T-helper 1 cell treated with Interleukin-12 subunit alpha and Interleukin-12 subunit beta and Interleukin-4 antibody, amounts not matched to agents 30 μg/mL and 1 μg/mL, for 36 hours (primary cell): ENCODE data around the gene SEC61A1.

Experiments
- H3K27ac Mint-ChIP-seq: one replicate; pipeline ENCODE4 v1.8.0; 2021; ENCODE audit warnings: mild to moderate bottlenecking, mixed read lengths
- H3K27me3 Mint-ChIP-seq: one replicate; pipeline ENCODE4 v1.8.0; 2021; ENCODE audit warnings: low read depth, mixed read lengths
- H3K36me3 Mint-ChIP-seq: one replicate; pipeline ENCODE4 v1.8.0; 2021; ENCODE audit warnings: low read depth, mixed read lengths
- H3K4me1 Mint-ChIP-seq: one replicate; pipeline ENCODE4 v1.8.0; 2021; ENCODE audit warnings: low read depth, mixed read lengths
- H3K4me3 Mint-ChIP-seq: one replicate; pipeline ENCODE4 v1.8.0; 2021; ENCODE audit warnings: mild to moderate bottlenecking, moderate library complexity, mixed read lengths
- H3K9me3 Mint-ChIP-seq: one replicate; pipeline ENCODE4 v1.8.0; 2021; ENCODE audit warnings: mixed read lengths

The SEC61A1 gene

DNA sequence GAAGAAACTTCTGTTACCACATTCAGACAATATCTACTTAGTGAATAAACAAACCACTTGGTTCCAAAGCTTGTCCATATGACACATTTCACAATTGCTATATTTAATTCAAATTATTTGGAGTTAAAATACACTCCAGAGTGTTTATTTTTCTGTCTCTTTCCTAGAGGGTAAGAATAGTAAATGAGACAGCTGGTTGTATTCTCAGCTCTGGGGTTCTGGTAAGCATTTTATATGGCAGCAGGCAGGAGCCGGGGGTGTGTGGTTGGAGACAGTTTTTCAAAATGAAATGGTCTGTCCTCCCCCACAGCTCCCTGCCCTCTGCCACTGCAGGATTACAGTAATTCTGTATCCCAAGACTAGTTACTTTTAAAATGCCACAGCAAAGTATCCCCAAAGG is 10.9 kb upstream of the SEC61A1 start:
- Mint-ChIP-seq H3K4me3 (no peak overlapping the region), H3K27me3 (peaks cover 36% of the 10 kb centered on the region), H3K27ac (no peak overlapping the region), H3K36me3 (no peaks in the 10 kb centered on the region), H3K4me1 (no peaks in the 10 kb centered on the region), H3K9me3 (no peaks in the 10 kb centered on the region)

DNA sequence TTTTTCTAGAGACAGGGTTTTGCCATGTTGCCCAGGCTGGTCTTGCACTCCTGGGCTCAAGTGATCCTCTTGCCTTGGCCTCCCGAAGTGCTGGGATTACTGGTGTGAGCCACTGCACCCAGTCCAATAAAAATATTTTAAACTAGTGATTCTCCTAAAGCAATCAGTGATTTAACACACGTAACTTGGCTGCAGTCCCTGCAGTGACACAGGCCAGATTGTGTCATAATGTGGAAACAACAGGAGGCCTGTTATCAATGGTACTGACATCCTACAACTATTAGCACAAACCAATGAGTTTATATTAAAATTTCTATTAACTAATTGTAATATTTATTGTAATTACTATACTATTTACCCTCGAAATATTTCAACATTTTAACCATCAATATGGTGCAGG is 1.6 kb upstream of the SEC61A1 start:
- peaks cover 29% of the 10 kb centered on the region for H3K36me3 Mint-ChIP-seq
- no peak overlapping the region for H3K27ac Mint-ChIP-seq
- H3K4me3 Mint-ChIP-seq: no peak overlapping the region
- H3K4me1 Mint-ChIP-seq: peaks cover 35% of the 10 kb centered on the region
- peaks cover 26% of the 10 kb centered on the region for H3K27me3 Mint-ChIP-seq
- no peaks in the 10 kb centered on the region for H3K9me3 Mint-ChIP-seq

DNA sequence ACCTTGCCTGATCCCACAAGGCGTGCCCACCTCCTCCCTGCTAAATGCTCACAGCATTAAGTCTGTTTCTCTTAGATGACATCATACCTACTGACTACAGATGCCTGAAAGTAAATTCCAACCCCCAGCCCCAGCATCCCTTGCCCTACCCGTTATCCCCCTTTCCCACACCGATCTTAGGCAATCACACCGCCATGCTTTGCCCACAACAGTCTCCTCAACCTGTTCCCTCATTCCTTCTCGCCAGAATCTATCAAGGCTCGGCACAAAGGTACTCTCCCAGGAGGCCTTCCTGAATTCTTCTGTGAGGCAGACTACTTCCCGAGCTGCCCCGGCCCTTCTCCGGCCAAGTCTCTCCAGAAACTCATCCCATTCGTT is 789 bp upstream of the SEC61A1 start:
- Mint-ChIP-seq H3K9me3 (no peaks in the 10 kb centered on the region), H3K27me3 (peaks cover 19% of the 10 kb centered on the region), H3K27ac (peak overlapping the region; percentile 89), H3K4me3 (peak overlapping the region; percentile 91), H3K36me3 (peaks cover 31% of the 10 kb centered on the region), H3K4me1 (peaks cover 37% of the 10 kb centered on the region)

DNA sequence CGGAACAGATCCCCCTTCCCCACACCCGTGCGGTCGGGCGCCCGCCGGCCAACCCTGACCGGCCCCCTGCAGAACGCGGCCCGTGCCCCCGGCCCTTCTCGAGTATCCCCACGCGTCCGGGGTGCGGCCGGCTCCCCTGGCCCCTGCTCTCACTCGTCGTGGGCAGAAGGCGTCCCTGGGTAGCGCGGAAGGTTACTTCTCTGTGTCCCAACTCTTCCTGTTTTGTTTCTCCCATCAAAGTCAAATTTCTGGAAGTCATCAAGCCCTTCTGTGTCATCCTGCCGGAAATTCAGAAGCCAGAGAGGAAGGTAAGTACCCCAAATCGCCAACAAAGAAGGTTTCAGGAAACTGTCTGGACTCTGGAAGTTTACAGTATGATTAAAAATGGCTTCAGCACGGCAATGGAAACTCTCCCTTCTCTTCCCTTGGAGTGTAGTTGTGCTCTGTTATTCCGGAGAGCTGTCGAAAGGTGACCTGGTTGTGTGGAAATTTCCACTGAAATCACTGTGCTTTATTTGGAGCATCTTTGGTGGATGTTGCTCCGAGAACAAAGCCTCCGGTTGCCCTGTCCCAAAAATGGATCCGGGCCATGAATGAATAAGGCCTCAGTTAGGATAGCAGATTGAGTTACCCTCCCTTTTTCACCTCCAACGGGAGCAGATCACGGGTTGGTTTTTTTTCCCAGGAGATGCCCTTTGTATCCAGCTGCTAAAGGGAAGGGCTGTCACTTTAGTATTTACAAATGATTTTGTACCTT is 536 bp downstream of the SEC61A1 start:
- peaks cover 39% of the 10 kb centered on the region for H3K4me1 Mint-ChIP-seq
- peaks cover 8% of the 10 kb centered on the region for H3K27me3 Mint-ChIP-seq
- H3K9me3 Mint-ChIP-seq: no peaks in the 10 kb centered on the region
- H3K27ac Mint-ChIP-seq: peak overlapping the region; percentile 96
- peak overlapping the region; percentile 97 for H3K4me3 Mint-ChIP-seq
- peaks cover 35% of the 10 kb centered on the region for H3K36me3 Mint-ChIP-seq

DNA sequence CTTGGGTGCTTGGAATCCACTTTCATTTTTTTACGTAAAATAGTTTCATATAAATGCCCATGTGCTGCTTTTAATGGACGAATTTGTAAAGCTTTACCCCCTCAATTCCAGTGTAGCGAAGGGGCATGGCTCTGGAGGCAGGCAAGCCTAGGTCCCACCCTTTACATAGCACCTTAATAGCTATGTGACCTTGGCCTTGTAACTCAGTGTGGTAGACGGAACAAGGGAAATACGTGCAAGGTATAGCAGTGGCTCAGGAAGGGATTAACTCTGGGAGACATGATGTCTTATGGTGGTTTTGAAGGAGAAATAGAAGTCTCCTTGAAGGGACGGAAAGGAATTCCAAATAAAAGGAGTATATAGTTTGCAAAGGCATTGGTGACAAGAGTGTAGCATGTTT is 1.4 kb downstream of the SEC61A1 start:
- Mint-ChIP-seq H3K27me3 (peaks cover 4% of the 10 kb centered on the region), H3K4me3 (peak overlapping the region; percentile 97), H3K36me3 (peaks cover 35% of the 10 kb centered on the region), H3K27ac (peak overlapping the region; percentile 21), H3K4me1 (peaks cover 39% of the 10 kb centered on the region), H3K9me3 (no peaks in the 10 kb centered on the region)

DNA sequence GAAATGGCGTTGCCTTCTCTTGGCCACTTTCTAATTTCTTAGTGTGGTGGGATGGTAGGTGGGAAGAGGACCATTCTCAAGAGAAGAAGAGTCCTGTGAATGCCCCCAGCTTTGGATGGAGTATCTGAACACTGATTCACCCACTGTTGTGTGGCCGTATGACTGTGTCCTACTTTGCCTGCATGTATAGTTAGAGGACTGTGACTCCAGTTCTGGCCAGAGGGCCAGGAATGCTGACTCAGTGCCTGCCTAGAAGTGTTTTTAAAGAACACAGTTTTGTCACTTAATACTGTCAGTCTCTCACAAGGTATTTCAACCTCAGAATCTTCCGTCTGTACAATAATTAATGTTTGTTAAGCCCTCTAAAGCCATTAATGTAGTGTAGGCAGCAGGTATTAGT is 2.1 kb downstream of the SEC61A1 start:
- Mint-ChIP-seq H3K9me3 (no peaks in the 10 kb centered on the region), H3K27me3 (no peaks in the 10 kb centered on the region), H3K36me3 (peaks cover 35% of the 10 kb centered on the region), H3K4me1 (peaks cover 39% of the 10 kb centered on the region), H3K27ac (peak overlapping the region; percentile 33), H3K4me3 (peak overlapping the region; percentile 97)

DNA sequence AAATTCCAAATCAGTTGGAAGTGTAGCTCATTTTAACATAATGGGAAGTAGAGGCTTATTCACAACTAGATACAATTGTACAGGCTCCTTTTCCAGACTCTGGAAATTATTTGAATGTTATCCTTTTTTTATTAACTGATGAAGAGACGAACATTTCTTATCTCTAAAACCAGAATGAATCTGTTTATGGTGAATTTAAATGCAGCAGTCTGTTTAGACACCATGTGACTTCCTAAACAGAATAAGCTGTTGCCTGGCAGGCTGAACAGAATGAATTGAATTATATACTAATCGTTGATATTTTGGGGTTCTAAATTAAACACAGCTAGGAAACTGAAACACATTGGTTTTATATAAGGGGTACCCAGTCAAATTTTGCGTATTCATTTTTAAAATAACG is 4.0 kb downstream of the SEC61A1 start:
- H3K27ac Mint-ChIP-seq: no peak overlapping the region
- H3K4me3 Mint-ChIP-seq: no peak overlapping the region
- H3K27me3 Mint-ChIP-seq: no peaks in the 10 kb centered on the region
- H3K36me3 Mint-ChIP-seq: peaks cover 50% of the 10 kb centered on the region
- H3K4me1 Mint-ChIP-seq: peaks cover 34% of the 10 kb centered on the region
- H3K9me3 Mint-ChIP-seq: no peaks in the 10 kb centered on the region

DNA sequence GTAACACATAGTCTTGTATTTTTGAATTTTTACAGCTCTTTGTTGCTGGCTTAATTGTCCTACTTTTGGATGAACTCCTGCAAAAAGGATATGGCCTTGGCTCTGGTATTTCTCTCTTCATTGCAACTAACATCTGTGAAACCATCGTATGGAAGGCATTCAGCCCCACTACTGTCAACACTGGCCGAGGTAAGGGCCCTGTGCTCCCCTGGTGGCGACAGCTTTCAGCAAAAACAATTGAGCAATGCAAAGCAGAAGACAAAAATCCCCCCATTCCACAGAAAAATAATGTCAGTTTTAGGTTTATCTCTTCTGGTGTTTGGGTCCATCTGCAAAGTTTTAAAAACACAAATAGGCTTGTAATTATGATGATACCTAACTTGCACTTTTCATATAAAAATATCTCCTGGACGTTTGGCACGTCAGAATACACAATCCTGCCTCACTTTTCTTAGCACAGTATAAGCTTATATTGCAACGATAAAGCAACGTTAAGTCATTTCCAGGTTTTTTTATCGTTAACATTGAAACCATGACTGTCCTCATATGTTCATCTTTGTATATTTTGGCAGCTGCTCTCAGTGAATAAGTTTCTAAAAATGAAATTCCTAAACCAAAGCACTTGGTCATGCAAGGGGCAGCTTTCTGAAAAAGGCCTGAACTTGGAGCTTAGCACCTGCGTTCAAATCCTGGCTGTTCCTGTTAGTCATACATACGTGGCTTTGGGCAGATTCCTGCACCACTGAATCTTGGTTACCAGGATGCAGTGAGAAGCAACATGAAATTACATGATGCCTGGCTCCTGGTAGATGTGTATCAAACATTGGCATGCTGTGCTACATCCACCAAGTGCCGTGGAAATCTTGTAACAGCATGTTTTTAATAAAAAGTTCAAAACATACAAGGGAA is 8.5 kb downstream of the SEC61A1 start:
- H3K9me3 Mint-ChIP-seq: no peaks in the 10 kb centered on the region

DNA sequence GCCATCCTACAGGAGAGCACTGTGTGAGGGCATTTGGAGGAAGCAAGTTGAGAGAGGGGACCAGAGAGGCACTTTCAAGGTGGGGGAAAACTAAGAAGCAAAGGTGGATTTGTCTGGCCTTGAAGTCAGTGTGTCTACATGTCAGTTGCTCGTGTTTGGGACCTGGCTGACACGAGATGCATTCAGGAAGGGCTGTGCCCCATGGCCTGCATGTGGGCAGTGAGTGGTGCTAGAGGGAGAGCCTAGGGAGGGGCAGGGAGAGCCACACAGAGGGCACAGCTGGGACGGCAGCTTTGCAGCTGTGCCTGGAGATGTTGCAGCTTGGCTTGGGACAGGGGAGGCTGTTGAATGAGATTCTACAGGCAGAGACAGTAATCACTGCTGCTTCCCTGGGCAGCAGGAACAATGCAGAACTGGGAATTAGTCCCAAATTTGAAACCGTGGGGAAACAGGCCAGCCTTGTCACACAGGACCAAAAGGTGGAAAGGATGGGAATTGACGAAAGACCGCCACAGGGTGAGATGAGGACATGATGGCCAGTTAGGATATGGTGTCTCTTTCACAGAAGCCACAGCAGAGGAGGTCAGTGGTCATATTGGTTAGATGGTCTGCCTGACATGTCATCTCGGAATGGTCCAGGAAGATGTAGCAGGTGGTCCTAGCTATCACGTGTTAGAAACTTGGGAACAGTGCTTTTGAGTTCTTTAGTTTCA is 10.0 kb downstream of the SEC61A1 start:
- Mint-ChIP-seq H3K9me3 (no peaks in the 10 kb centered on the region), H3K36me3 (peaks cover 56% of the 10 kb centered on the region), H3K27ac (no peak overlapping the region), H3K4me3 (no peak overlapping the region), H3K4me1 (peaks cover 18% of the 10 kb centered on the region), H3K27me3 (no peaks in the 10 kb centered on the region)

More for the DNA sequence above, 8.5 kb downstream of the SEC61A1 start:
- Mint-ChIP-seq H3K4me1 (peaks cover 19% of the 10 kb centered on the region), H3K36me3 (peaks cover 52% of the 10 kb centered on the region), H3K27ac (no peak overlapping the region), H3K27me3 (no peaks in the 10 kb centered on the region), H3K4me3 (no peak overlapping the region)

DNA sequence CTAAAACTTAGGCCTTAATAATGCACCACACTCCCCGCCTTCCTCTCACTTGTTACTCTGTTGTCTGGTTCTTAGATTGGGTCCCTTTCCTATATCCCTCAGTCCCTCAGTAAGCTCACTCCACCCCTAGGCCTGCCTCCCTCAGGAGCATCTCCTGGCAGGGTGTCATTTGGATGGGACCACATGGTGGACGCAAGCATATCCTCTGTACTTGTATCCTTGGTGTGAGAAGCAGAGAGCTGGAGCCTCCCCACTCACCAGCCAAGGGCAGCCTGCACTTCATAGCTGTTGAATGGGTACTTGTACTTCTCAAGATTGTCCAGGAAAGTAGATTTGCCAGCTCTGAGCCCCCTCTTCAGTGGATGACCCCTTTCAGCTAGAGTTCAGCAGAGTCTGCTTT is 11.6 kb downstream of the SEC61A1 start:
- H3K4me1 Mint-ChIP-seq: peaks cover 20% of the 10 kb centered on the region
- H3K9me3 Mint-ChIP-seq: no peaks in the 10 kb centered on the region
- peaks cover 72% of the 10 kb centered on the region for H3K36me3 Mint-ChIP-seq
- H3K27me3 Mint-ChIP-seq: no peaks in the 10 kb centered on the region
- no peak overlapping the region for H3K27ac Mint-ChIP-seq
- H3K4me3 Mint-ChIP-seq: no peak overlapping the region

DNA sequence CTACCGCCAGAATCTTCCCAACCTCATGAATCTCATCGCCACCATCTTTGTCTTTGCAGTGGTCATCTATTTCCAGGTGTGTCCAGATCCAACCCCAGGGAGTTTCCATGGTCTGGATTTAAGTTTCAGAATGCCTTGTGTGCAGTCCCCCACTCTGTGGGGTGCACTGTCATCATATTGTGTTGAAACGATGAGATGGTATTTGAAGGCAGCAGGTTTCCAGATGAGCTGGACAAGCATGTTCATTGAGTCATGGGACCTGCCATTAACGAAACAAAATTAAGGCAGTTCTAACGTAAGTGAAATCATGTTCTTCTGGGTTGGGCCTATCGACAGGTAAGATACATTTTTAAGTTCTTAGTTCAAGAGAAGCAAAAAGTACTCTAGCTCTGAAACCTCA is 12.7 kb downstream of the SEC61A1 start:
- H3K4me3 Mint-ChIP-seq: no peak overlapping the region
- no peaks in the 10 kb centered on the region for H3K27me3 Mint-ChIP-seq
- H3K27ac Mint-ChIP-seq: no peak overlapping the region
- H3K4me1 Mint-ChIP-seq: peaks cover 20% of the 10 kb centered on the region
- peaks cover 71% of the 10 kb centered on the region for H3K36me3 Mint-ChIP-seq
- H3K9me3 Mint-ChIP-seq: no peaks in the 10 kb centered on the region

DNA sequence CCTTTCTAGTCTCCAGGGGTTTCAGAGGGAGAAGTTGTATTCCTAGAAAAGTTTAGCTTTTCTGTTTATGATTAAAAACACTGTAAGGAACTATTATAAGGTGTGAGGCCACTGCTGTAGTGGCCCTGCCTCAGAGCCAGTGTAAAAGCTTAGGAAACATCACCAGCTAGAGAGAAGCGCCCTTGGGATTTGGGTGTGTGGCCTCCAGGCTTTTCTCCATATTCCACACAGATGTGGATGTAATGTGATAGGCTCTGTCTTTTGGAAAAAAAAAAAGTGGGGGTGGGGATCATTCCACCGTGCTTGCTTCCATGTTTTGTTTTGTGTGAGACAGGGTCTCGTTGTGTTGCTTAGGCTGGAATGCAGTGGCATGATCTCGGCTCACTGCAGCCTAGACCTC is 13.9 kb downstream of the SEC61A1 start:
- H3K4me3 Mint-ChIP-seq: no peak overlapping the region
- H3K36me3 Mint-ChIP-seq: peaks cover 67% of the 10 kb centered on the region
- peaks cover 20% of the 10 kb centered on the region for H3K4me1 Mint-ChIP-seq
- H3K27me3 Mint-ChIP-seq: no peaks in the 10 kb centered on the region
- no peak overlapping the region for H3K27ac Mint-ChIP-seq
- H3K9me3 Mint-ChIP-seq: no peaks in the 10 kb centered on the region

DNA sequence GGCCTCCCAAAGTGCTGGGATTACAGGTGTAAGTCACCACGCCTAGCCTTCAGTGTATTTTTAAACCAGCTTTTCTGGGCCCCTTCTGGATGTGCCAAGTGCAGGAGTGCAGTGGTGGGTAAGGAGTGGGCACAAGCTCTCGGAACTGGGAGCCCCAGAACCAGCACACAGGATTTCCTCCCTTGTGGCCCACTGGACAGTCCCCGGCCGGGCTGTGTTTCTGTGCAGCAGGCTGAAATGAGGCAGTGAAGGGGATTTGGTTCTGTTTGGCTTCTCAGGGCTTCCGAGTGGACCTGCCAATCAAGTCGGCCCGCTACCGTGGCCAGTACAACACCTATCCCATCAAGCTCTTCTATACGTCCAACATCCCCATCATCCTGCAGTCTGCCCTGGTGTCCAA is 14.4 kb downstream of the SEC61A1 start:
- Mint-ChIP-seq H3K4me1 (peaks cover 17% of the 10 kb centered on the region), H3K27me3 (no peaks in the 10 kb centered on the region), H3K9me3 (no peaks in the 10 kb centered on the region), H3K27ac (no peak overlapping the region), H3K36me3 (peaks cover 61% of the 10 kb centered on the region), H3K4me3 (no peak overlapping the region)

DNA sequence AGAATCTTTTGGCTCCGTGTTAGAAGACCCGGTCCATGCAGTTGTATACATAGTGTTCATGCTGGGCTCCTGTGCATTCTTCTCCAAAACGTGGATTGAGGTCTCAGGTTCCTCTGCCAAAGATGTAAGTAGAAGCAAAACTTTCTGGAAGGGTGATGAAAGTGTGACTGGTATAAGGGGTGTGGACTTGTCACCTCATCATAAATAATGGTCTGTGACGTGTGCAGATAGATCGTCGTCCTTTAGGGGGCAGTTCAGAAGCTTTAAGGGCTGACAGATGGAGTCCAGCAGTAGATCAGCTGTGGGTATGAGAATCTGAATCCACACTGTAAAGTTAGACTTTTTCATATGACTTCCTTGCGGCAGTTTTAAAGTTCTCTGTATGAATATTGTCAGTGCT is 15.3 kb downstream of the SEC61A1 start:
- Mint-ChIP-seq H3K27me3 (no peaks in the 10 kb centered on the region), H3K36me3 (peaks cover 53% of the 10 kb centered on the region), H3K9me3 (no peaks in the 10 kb centered on the region), H3K4me1 (peaks cover 10% of the 10 kb centered on the region), H3K27ac (no peak overlapping the region), H3K4me3 (no peak overlapping the region)
